Parathyroid adenoma (tissue), 2 donors: ENCODE data around the gene ATP6V1B1.

Experiments used
- H2AFZ ChIP-seq: fragments of 300-600 bp; sonication (generic); one replicate; pipeline ENCODE4 v1.7.0; 2017; ENCODE audit warnings: antibody characterized with exemption, mild to moderate bottlenecking
- H3K27ac ChIP-seq: fragments of 300-600 bp; sonication (generic); one replicate; pipeline ENCODE4 v1.7.0; 2017
- H3K27me3 ChIP-seq: fragments of 300-600 bp; sonication (generic); one replicate; pipeline ENCODE4 v1.7.0; 2017; ENCODE audit warnings: low read length; ENCODE audit not compliant: control insufficient read depth, insufficient read depth
- H3K36me3 ChIP-seq: fragments of 300-600 bp; sonication (generic); one replicate; pipeline ENCODE4 v1.7.0; 2017; ENCODE audit warnings: low read length; ENCODE audit not compliant: control insufficient read depth, insufficient read depth
- H3K4me1 ChIP-seq: fragments of 300-600 bp; sonication (generic); one replicate; pipeline ENCODE4 v1.7.0; 2017; ENCODE audit warnings: control low read depth
- H3K4me2 ChIP-seq: fragments of 300-600 bp; sonication (generic); one replicate; pipeline ENCODE4 v1.7.0; 2017; ENCODE audit warnings: low read length
- H3K4me3 ChIP-seq: fragments of 300-600 bp; sonication (generic); one replicate; pipeline ENCODE4 v1.7.0; 2017; ENCODE audit warnings: low read depth, low read length
- H3K79me2 ChIP-seq: fragments of 300-600 bp; sonication (generic); one replicate; pipeline ENCODE4 v1.7.0; 2017; ENCODE audit warnings: control low read depth
- H3K9ac ChIP-seq: fragments of 300-600 bp; sonication (generic); one replicate; pipeline ENCODE4 v1.7.0; 2017; ENCODE audit warnings: mild to moderate bottlenecking
- H3K9me3 ChIP-seq: fragments of 300-600 bp; sonication (generic); one replicate; pipeline ENCODE4 v1.7.0; 2017; ENCODE audit warnings: low read length; ENCODE audit not compliant: control insufficient read depth
- CTCF ChIP-seq: fragments of 300-600 bp; sonication (generic); IDR thresholded peaks from one replicate; pipeline ENCODE4 v1.7.0; 2017; ENCODE audit warnings: antibody characterized with exemption, mild to moderate bottlenecking
- donor health status: primary hyperparathyroidism.

Gene ATP6V1B1

GRCh38 chr2:70984228-70984575, 48.5 kb downstream of the ATP6V1B1 start:
- H2AFZ ChIP-seq, result no peak overlapping the region
- no peaks in the 10 kb centered on the region for H3K36me3 ChIP-seq
- H3K4me3 ChIP-seq, result no peak overlapping the region
- H3K9me3 ChIP-seq, result no peaks in the 10 kb centered on the region
- no peaks in the 10 kb centered on the region for H3K79me2 ChIP-seq
- no peaks in the 10 kb centered on the region for H3K27me3 ChIP-seq
- no peaks in the 10 kb centered on the region for H3K4me1 ChIP-seq
- no peak overlapping the region for H3K27ac ChIP-seq
- no peak overlapping the region for H3K4me2 ChIP-seq
- no peak for TF ChIP-seq CTCF
- H3K9ac ChIP-seq, result no peak overlapping the region

GRCh38 chr2:70984576-70985282, 49.0 kb downstream of the ATP6V1B1 start:
- H3K9ac ChIP-seq, result no peak overlapping the region
- H3K4me1 ChIP-seq, result no peaks in the 10 kb centered on the region
- H3K27me3 ChIP-seq, result no peaks in the 10 kb centered on the region
- H3K4me3 ChIP-seq, result no peak overlapping the region
- no peak overlapping the region for H3K27ac ChIP-seq
- H3K4me2 ChIP-seq, result no peak overlapping the region
- H3K9me3 ChIP-seq, result no peaks in the 10 kb centered on the region
- peak; percentile 48 for TF ChIP-seq CTCF
- H2AFZ ChIP-seq, result no peak overlapping the region
- H3K36me3 ChIP-seq, result no peaks in the 10 kb centered on the region
- no peaks in the 10 kb centered on the region for H3K79me2 ChIP-seq

GRCh38 chr2:70985283-70985688, 49.6 kb downstream of the ATP6V1B1 start:
- Histone ChIP-seq H3K36me3 (no peaks in the 10 kb centered on the region), H3K9ac (no peak overlapping the region), H3K79me2 (no peaks in the 10 kb centered on the region), H3K4me3 (no peak overlapping the region), H3K27ac (no peak overlapping the region), H3K4me1 (no peaks in the 10 kb centered on the region), H3K4me2 (no peak overlapping the region), H3K9me3 (no peaks in the 10 kb centered on the region), H3K27me3 (no peaks in the 10 kb centered on the region), H2AFZ (no peak overlapping the region)
- no peak for TF ChIP-seq CTCF

- Histone ChIP-seq H3K36me3 (no peaks in the 10 kb centered on the region), H2AFZ (no peak overlapping the region), H3K4me2 (no peak overlapping the region)
Observed at GRCh38 chr2:70985956-70986355, 50.3 kb downstream of the ATP6V1B1 start.

More at GRCh38 chr2:70985956-70986355, 50.3 kb downstream of the ATP6V1B1 start:
- Histone ChIP-seq H3K4me3 (no peak overlapping the region), H3K9me3 (no peaks in the 10 kb centered on the region), H3K27ac (no peak overlapping the region), H3K79me2 (no peaks in the 10 kb centered on the region), H3K9ac (no peak overlapping the region), H3K4me1 (no peaks in the 10 kb centered on the region), H3K27me3 (no peaks in the 10 kb centered on the region)
- TF ChIP-seq CTCF, result no peak
